GM04503 (cell line): Measurements from ENCODE around the gene CENPX.

Source experiments
- DNase-seq: peaks from one replicate; pipeline ENCODE4 v3.0.0-alpha.2; 2012; ENCODE audit warnings: low read depth

CENPX gene

GRCh38 chr17:82011617-82012187 is 11.0 kb downstream of the CENPX start:
- no peak for DNase-seq

DNA sequence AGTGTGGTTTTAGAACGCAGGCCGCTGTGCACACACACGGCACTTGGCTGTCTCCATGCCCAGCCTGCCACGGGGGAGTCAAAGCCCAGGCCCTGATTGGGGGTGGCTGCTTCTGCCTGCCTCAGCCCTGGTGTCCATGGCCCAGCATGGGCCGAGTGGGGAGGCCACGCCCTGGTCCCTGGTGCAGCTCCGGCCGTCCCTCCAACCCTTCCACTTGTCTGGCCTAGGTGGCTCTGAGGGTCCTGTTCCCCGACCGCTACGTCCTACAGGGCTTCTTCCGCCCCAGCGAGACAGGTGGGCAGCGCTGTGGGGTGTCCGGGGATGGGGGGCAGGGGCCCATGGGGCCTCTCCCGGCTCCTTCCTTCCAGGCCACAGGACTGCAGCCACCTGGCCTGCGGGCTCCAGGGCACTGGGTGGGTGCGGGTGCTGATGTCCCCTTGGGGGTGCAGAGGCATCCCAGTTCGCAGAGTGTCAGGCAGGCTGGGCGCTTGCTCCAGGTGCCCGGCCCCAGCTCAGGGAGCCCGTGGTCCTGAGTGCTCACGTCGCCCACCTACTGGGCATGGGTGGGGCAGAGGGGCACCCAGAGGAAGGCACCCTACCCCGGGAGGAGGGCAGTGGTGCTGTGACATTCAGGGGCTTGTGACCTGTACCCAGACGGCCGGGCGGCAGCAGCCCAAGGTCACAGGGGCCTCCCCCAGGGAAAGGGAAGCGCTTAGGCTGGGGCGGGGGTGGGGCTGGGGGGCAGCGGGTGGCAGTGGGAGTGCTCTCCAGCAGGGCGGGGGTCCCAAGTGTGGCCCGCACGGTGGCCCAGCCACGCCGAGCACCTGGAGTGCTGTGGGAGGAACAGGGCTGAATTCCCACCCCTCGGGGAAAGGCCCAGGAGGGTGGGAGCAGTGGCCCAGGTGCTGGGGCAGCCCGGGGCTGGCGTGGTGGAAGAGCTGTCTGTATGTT is 11.8 kb downstream of the CENPX start:
- DNase-seq: no peak

DNA sequence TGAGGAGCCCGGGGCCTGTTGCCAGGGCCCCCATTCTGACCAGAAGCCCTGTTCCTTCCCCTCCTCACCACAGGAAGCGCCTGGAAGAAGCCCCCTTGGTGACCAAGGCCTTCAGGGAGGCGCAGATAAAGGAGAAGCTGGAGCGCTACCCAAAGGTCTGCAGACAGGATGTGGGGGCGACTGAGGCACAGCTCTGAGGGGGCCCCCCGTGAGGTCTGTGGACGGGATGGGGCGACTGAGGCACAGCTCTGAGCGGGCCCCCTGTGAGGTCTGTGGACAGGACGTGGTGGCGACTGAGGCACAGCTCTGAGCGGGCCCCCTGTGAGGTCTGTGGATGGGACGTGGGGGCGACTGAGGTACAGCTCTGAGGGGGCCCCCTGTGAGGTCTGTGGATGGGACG is 13.3 kb downstream of the CENPX start:
- no peak for DNase-seq

- no peak for DNase-seq
Measured at GRCh38 chr17:82008941-82009405, 13.7 kb downstream of the CENPX start.

GRCh38 chr17:82008258-82008940 is 14.3 kb downstream of the CENPX start:
- DNase-seq: no peak

GRCh38 chr17:82007495-82008257 is 15.0 kb downstream of the CENPX start:
- DNase-seq: no peak

DNA sequence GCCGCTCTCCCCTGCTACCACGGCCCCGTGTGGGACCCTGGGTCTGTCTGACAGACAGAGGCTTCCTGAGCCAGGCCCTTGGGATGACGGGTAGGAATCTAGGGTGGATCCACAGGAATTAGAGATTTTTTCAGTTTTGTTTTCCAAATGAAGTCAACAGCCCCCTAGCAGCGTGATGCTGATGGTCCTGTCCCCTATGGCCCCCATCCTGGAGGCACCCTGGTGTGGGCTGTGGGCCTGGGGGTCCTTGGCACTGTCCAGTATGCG is 15.5 kb downstream of the CENPX start:
- no peak for DNase-seq

DNA sequence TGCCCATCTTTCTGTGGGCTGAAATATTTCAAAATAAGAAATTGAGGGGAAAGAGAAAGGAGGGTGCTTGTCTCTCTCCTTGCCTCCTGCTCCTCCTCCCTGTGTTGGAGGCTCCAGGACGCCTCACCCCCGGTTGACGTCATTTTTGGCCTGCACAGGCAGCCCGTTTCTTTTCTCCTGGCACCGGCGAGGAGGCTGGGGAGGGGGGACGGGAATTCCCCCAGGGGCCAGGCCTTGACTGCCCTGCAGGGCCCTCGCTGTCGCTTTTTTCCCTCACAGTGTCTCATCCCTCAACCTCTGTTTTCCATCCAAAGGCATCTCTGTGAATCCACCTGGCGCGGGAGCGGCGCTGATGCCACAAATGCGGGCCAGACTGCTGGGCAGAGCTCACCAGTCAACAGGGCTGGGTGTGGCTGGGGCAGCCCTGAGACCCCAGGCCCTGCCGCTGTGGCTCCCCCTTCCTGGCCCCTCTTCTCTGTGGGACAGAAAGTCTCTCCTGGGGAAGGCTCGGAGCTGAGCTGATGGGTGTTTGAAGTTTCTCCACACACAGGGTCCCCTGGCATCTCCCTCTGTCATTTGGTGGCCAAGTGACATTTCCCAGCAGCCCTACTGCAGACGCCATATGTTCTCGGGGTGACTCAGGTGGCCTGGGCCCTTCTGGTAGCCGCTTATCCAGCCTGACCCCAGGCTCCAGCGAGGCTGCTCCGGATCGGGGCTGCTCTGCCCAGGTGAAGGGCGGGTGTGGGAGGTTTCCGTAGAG is 16.0 kb downstream of the CENPX start:
- DNase-seq: no peak

- DNase-seq: no peak
Measured at GRCh38 chr17:82005701-82006348, 16.9 kb downstream of the CENPX start.

- no peak for DNase-seq
Measured at GRCh38 chr17:82004517-82005455, 17.9 kb downstream of the CENPX start.

DNA sequence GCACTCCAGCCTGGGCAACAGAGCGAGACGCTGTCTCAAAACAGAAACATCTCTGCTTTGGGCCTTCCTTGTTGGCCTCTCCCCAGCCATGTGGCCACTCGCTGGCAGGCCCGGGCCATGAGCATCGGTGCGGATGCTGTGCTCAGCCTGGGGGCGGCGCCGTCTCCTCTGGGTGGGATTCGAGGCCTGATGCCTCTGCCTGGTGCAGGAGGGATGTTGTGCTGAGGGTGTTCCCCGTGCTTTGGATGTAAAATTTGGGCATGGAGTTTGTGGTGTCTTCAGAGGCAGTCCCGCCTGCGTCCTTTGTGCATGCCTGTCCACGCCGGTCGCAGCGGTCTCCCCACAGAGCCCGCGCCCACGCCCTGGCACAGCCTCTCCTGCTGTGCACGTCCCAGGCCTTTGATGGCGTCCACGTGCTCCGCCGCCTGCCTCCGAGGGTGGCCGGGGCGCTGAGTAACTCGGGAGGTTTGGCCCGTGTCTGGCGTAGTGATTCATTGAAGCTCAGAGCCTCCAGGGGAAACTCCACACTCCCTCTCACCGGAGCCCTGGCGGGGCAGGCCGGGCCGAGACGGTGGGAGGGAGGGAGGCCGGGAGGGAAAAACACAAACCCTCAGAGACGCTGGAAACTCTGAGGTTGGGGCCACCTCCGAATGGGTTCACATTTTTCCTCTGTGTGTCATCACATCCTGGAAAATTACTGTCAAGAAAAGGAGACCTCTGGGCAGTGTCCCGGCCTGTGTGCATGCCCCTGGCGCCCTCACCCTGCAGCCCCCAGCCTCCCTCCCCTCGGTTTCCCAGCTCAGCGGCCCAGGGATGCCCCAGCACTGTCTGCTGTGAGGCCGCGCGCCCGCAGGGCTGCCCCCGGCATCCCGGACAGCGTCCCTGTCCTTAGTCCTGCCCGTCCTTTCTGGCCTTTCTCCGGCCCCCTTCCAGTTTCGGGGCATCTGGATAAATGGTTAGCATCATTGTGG is 19.0 kb downstream of the CENPX start:
- DNase-seq: peak; percentile 82

- no peak for DNase-seq
Measured at GRCh38 chr17:82001571-82002056, 21.1 kb downstream of the CENPX start.

GRCh38 chr17:82000803-82001570 is 21.7 kb downstream of the CENPX start:
- DNase-seq: no peak

- no peak for DNase-seq
Measured at GRCh38 chr17:81999976-82000802, 22.5 kb downstream of the CENPX start.

DNA sequence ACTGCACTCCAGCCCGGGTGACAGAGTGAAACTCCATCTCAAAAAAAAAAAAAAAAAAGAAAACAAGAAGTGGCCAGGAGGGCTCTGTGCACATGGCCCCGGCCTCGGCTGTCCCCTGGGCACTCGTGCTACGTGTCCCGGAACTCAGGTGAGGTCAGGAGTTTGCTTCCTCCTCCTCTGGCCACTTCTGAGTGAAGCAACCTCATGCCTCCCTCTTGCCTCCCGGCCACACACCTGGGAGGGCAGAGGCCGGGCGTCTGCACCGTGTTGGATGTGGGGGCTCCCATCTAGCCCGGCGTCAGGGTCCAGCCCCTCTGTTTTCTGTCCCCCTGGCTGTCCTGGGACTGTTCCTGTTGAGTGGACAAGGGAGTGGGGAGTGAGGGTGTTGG is 23.1 kb downstream of the CENPX start:
- DNase-seq: no peak

GRCh38 chr17:81998691-81999438 is 23.8 kb downstream of the CENPX start:
- no peak for DNase-seq
